Epithelial cell of proximal tubule (primary cell): Measurements from ENCODE around the gene SPECC1L. TPM values are rescaled to one million over a fixed set of nuclear protein-coding genes. Genes with fewer than 3 reads are reported as not detected.

ENCODE experiments used
- DNase-seq: peaks from one replicate; pipeline ENCODE4 v3.0.0-alpha.2; 2011; ENCODE audit warnings: low read depth
- H3K4me3 ChIP-seq: 2 replicates; pipeline ENCODE4 v1.5.1; 2011; ENCODE audit warnings: low read depth, mild to moderate bottlenecking, low read length
- total RNA-seq: library from RNA; depleted of rRNA; stranded (reverse); fragments of >200 nt; gene quantifications from 2 replicates; pipeline ENCODE4 v1.2.3, GENCODE V29; 2015
- TF ChIP-seq, protein P1 (sequence below): conservative IDR thresholded peaks from 2 replicates; pipeline ENCODE4 v1.5.1; 2012; ENCODE audit warnings: low read depth, mild to moderate bottlenecking, low read length

SPECC1L gene
- total RNA-seq, 1 donor from 2014 or later = 22.7 TPM

DNA sequence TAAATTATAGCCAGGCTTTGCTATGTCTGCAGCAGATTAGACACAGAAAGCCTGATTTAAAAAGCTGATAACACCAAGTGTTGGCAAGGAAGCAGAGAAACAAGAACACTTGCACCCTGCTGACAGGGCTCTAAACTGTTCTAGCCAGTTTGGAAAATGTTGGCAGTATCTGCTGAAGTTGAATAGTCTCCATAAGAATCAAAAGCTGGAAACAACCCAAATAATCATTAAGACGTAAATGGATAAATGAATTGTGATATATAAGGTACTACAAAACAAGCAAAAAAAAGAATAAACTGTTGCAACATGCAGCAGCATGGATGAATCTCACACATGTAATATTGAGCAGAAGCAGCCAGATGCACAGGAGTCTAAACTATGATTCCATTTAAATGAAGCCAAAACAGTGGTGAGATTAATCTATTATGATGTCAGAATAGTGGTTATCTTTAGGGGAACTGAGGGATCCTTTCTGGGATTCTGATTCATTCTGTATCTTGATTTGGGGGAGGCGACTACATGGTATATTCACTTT, 116.4 kb downstream of the SPECC1L start:
- H3K4me3 ChIP-seq = no peak overlapping the region
- no peak for DNase-seq
- TF ChIP-seq, protein P1, sequence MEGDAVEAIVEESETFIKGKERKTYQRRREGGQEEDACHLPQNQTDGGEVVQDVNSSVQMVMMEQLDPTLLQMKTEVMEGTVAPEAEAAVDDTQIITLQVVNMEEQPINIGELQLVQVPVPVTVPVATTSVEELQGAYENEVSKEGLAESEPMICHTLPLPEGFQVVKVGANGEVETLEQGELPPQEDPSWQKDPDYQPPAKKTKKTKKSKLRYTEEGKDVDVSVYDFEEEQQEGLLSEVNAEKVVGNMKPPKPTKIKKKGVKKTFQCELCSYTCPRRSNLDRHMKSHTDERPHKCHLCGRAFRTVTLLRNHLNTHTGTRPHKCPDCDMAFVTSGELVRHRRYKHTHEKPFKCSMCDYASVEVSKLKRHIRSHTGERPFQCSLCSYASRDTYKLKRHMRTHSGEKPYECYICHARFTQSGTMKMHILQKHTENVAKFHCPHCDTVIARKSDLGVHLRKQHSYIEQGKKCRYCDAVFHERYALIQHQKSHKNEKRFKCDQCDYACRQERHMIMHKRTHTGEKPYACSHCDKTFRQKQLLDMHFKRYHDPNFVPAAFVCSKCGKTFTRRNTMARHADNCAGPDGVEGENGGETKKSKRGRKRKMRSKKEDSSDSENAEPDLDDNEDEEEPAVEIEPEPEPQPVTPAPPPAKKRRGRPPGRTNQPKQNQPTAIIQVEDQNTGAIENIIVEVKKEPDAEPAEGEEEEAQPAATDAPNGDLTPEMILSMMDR = no peak

DNA sequence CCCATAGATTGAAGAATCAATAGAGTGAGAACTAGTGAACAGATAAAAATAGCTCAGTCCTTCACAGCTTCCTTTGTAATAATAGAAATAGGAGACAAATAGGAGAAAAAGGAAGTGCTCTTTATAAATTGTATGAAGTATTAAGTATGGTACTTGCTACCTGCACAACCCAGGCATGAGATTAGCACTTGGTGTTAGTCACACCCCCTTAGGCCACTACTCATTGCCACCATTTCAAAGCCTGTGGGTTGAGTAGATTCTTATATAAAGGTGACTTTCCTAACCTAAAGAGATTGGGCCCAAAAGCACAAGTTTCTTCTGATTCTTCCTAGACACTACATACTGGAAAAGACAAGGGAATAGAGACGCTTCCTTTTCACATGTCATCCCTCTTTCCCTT, 119.0 kb downstream of the SPECC1L start:
- TF ChIP-seq, protein P1 = no peak
- no peak for DNase-seq
- no peak overlapping the region for H3K4me3 ChIP-seq

DNA sequence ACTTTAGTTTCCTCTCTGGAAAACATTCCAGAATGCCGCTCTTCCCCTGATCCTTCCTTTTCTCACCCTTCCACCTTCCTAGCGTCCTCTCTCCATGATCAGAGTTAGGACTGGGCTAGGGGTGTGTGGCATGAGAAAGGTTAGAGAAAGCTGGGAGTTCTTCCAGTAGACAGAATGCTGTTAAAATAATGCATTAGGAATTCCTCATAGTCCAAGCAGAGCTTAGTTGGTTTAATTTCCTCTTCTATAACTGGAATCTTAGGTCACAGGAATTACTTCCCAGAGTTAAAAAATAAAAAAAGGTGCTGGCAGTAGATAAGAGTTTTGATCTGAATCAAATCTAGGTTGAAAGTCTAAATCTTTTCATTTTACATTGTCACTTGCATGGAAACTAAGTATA, 119.5 kb downstream of the SPECC1L start:
- no peak for DNase-seq
- H3K4me3 ChIP-seq = no peak overlapping the region
- TF ChIP-seq, protein P1 = no peak

DNA sequence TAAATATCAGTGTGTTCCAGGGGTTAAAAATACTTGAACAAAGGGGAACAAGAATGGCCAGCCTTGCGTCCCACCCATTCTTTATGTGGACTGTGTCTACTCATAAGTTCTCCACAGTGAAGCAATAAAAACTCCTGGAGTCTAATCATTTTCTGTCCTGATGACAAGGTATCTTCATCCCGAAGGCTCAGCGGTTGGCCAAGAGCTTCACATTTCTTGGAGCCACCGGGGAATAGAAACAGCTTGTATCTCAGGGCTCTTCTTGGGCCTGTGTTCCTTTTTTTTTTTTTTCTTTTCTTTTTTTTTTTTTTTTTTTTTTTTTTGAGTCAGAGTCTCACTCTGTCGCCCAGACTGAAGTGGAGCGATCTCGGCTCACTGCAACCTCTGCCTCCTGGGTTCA, 119.9 kb downstream of the SPECC1L start:
- H3K4me3 ChIP-seq = no peak overlapping the region
- DNase-seq = no peak
- TF ChIP-seq, protein P1 = no peak

DNA sequence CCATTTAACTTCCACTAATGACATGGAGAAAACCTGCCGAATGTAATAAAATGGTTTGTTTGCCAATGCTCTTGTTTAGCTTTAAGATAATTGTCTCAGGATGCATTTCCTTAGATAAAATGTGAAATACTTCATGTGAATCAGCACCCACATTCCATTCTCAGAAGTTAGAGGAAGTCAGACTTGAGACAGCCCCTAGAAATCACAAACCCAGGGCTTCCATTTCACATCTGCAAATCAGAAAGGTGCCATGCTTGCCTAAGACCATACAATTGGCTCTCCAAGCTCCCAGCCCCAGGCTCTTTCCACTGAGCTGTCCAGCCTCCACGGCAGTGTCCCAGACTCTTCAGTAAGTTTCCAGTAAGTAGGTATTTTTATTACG, 121.2 kb downstream of the SPECC1L start:
- no peak for DNase-seq
- no peak overlapping the region for H3K4me3 ChIP-seq
- TF ChIP-seq, protein P1 = no peak

DNA sequence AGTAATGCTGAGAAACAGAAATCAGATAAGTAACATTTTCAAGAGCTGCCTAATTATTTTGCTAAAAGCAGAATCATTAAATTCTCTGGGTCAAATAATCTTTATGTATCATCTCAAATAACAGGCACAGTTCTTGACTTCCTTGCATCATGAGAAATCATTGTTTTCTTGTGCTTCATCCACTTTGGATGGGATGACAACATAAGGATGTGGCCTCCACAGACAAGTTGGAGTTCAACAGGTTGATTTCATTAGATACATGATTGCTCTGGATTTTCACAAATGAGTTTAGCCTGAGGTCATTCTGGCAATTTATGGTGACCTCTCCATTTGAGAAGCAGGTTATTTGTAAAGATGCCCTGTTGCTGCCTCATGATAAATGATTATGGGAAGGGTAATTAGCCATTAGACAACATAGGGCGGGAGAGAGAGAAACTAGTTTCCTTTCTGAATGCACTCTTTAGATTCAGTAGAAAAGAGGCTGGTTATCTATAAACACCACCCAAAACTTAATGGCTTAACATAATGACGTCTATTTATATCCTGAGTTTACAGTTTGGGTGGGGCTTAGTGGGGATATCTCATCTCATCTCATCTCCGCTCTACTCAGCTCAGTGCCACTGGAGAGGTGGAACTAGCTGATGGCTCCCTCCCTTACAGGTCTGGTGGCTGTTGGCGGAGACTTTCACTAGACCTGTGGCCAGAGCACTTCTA, 121.7 kb downstream of the SPECC1L start:
- no peak for DNase-seq
- H3K4me3 ChIP-seq = no peak overlapping the region
- TF ChIP-seq, protein P1 = no peak

DNA sequence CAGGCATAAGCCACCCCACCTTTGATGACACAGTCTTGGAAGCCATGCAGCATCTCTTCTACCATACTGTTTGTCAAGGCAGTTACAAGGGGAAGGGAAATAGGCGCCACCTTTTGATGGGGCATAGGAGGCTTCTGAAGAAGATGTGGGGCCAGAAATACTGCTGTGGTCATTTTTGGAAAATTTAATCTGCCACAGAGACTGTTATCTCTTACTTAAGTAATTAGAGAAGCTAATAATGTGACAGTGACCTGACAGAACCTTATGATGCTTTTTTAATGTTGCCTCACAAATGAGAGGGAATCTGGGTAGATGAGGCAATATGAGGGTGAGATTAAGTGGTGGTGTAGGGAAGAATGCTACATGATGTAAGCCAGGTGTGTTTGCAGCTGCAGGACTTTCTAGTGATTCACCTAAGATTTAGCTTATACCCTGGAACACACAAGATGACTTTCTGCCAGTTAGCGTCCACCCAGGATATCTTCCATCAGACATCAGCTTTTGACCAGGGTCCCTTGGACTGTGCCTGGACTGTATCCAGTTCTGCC, 122.5 kb downstream of the SPECC1L start:
- no peak for DNase-seq
- TF ChIP-seq, protein P1 = no peak
- H3K4me3 ChIP-seq = no peak overlapping the region
